HEK293T (cell line): ENCODE data around the gene GID8.

Experiments used
- ARNT ChIP-seq: fragments of 450-650 bp; IDR thresholded peaks from 2 replicates; pipeline ENCODE4 v1.6.1; 2017; ENCODE audit warnings: mild to moderate bottlenecking
- CTBP1 ChIP-seq: fragments of 450-650 bp; IDR thresholded peaks from 2 replicates; pipeline ENCODE4 v1.6.1; 2016; ENCODE audit warnings: borderline replicate concordance
- ELF4 ChIP-seq: fragments of 450-650 bp; IDR thresholded peaks from 2 replicates; pipeline ENCODE4 v1.6.1; 2017; ENCODE audit warnings: antibody characterized with exemption
- FOXA1 ChIP-seq: fragments of 450-650 bp; IDR thresholded peaks from 2 replicates; pipeline ENCODE4 v1.6.1; 2016; ENCODE audit warnings: mild to moderate bottlenecking
- FOXK2 ChIP-seq: fragments of 450-650 bp; IDR thresholded peaks from 2 replicates; pipeline ENCODE4 v1.6.1; 2016; ENCODE audit warnings: mild to moderate bottlenecking
- FOXM1 ChIP-seq: fragments of 450-650 bp; IDR thresholded peaks from 2 replicates; pipeline ENCODE4 v1.6.1; 2017; ENCODE audit warnings: mild to moderate bottlenecking, borderline replicate concordance
- HDGF ChIP-seq: fragments of 450-650 bp; IDR thresholded peaks from 2 replicates; pipeline ENCODE4 v1.6.1; 2017; ENCODE audit warnings: antibody characterized with exemption, borderline replicate concordance
- L3MBTL2 ChIP-seq: fragments of 450-650 bp; conservative IDR thresholded peaks from 2 replicates; pipeline ENCODE4 v1.6.1; 2016; ENCODE audit warnings: mild to moderate bottlenecking
- NFRKB ChIP-seq: fragments of 450-650 bp; IDR thresholded peaks from 2 replicates; pipeline ENCODE4 v1.6.1; 2016; ENCODE audit warnings: mild to moderate bottlenecking, moderate library complexity
- PKNOX1 ChIP-seq: fragments of 450-650 bp; IDR thresholded peaks from 2 replicates; pipeline ENCODE4 v1.6.1; 2016
- SP1 ChIP-seq: fragments of 450-650 bp; IDR thresholded peaks from 2 replicates; pipeline ENCODE4 v1.6.1; 2017
- SUZ12 ChIP-seq: fragments of 450-650 bp; IDR thresholded peaks from 2 replicates; pipeline ENCODE4 v1.6.1; 2016; ENCODE audit warnings: mild to moderate bottlenecking
- TARDBP ChIP-seq: fragments of 450-650 bp; IDR thresholded peaks from 2 replicates; pipeline ENCODE4 v1.6.1; 2016
- ZNF384 ChIP-seq: fragments of 450-650 bp; IDR thresholded peaks from 2 replicates; pipeline ENCODE4 v1.6.1; 2016

- TF ChIP-seq FOXA1 (no peak), SUZ12 (no peak), NFRKB (no peak), FOXM1 (no peak), TARDBP (no peak), ZNF384 (no peak), ARNT (no peak), ELF4 (no peak), L3MBTL2 (no peak), SP1 (no peak), CTBP1 (no peak), HDGF (no peak), FOXK2 (no peak), PKNOX1 (no peak)
These were observed 10.7 kb upstream of the GID8 start for GRCh38 chr20:62927128-62927705.
